ENCODE measurements around the gene GPX3. TPM values are rescaled to one million over a fixed set of nuclear protein-coding genes. Genes with fewer than 3 reads are reported as not detected.

GPX3 gene
- total and polyA plus RNA-seq, 4 donors = 22.7 to 42.0 (median 33.6) TPM

Other genes starting within 250 kb of the GPX3 start
- 10 to 100 TPM in 1 of 2 donors, 1 to 10 TPM in 1; 8.4 to 30.6 TPM for gene SMIM3, start 241.8 kb upstream of the GPX3 start, total RNA-seq
- 10 to 100 TPM in 1 of 2 donors, 1 to 10 TPM in 1; 6.4 to 10.5 TPM for gene SMIM3, start 241.8 kb upstream of the GPX3 start, polyA plus RNA-seq (ENCODE audit: insufficient read length in 2 of 2)
- not detected for gene IRGM, start 174.1 kb upstream of the GPX3 start, total RNA-seq
- under 1 TPM; 0.48 to 0.59 TPM for gene IRGM, start 174.1 kb upstream of the GPX3 start, polyA plus RNA-seq (ENCODE audit: insufficient read length in 2 of 2)
- 10 to 100 TPM; 23.2 to 24.1 TPM for gene ZNF300, start 115.6 kb upstream of the GPX3 start, total RNA-seq
- 10 to 100 TPM; 27.0 to 36.0 TPM for gene ZNF300, start 115.6 kb upstream of the GPX3 start, polyA plus RNA-seq (ENCODE audit: insufficient read length in 2 of 2)
- gene TNIP1, start 60.4 kb downstream of the GPX3 start, total RNA-seq = 10 to 100 TPM; 25.5 to 63.7 TPM
- gene TNIP1, start 60.4 kb downstream of the GPX3 start, polyA plus RNA-seq (ENCODE audit: insufficient read length in 2 of 2) = 10 to 100 TPM; 51.9 to 52.9 TPM
- 100 to 1,000 TPM; 287 to 301 TPM for gene ANXA6, start 137.2 kb downstream of the GPX3 start, total RNA-seq
- 100 to 1,000 TPM; 215 to 255 TPM for gene ANXA6, start 137.2 kb downstream of the GPX3 start, polyA plus RNA-seq (ENCODE audit: insufficient read length in 2 of 2)
- 1 to 10 TPM; 2.4 to 4.5 TPM for gene CCDC69, start 203.5 kb downstream of the GPX3 start, total RNA-seq
- gene CCDC69, start 203.5 kb downstream of the GPX3 start, polyA plus RNA-seq (ENCODE audit: insufficient read length in 2 of 2) = 1 to 10 TPM; 4.3 to 7.1 TPM
- gene GM2A, start 232.6 kb downstream of the GPX3 start, total RNA-seq = 10 to 100 TPM; 39.7 to 59.2 TPM
- gene GM2A, start 232.6 kb downstream of the GPX3 start, polyA plus RNA-seq (ENCODE audit: insufficient read length in 2 of 2) = 10 to 100 TPM; 44.8 to 51.3 TPM

Data from spinal cord (tissue), 4 donors.